Central memory CD4-positive, alpha-beta T cell (primary cell): Measurements from ENCODE around the gene VWC2.

Experiments used
- DNase-seq: peaks from one replicate; pipeline ENCODE4 v3.0.0; 2022

VWC2 gene

DNA sequence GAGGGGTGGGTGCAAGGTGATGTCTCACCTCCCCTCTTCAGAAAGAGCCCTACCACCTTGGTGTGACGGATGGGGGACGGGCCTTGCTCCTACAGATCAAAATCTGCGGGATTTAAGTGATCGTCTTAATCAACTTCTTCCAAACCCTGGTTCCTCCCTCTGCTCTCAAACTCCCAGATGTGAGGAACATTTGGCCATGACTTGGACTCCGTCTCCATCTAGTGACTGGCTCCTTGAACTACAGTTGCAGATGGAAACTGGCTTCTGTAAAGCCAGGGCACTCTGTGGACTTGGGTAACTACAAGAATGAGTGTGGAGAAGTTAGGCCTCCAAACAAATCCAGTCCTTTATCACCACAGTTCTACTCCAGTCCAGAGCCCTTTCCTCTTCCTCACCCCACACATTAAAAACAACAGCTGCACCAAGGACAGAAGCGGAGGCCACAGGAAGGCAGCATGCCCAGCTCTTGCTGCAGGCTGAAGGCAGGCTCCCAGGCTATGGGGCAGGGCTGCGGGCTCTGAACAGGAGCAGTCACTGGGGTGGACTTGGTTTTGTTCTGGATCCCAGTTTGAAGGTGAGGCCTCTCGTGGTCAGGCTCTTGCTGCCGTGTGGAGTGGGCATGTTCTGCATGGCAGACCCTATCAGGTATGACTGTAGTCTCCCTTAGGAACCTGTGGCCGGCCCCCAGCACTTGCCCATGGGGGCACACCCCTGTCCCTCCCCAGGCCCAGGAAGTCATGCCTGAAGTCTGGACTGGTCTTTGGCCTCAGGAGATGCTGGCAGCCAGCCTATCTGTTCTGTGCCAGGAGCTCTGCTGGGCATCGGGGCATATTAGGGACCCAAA lies 79.4 kb downstream of the VWC2 start:
- DNase-seq: no peak

DNA sequence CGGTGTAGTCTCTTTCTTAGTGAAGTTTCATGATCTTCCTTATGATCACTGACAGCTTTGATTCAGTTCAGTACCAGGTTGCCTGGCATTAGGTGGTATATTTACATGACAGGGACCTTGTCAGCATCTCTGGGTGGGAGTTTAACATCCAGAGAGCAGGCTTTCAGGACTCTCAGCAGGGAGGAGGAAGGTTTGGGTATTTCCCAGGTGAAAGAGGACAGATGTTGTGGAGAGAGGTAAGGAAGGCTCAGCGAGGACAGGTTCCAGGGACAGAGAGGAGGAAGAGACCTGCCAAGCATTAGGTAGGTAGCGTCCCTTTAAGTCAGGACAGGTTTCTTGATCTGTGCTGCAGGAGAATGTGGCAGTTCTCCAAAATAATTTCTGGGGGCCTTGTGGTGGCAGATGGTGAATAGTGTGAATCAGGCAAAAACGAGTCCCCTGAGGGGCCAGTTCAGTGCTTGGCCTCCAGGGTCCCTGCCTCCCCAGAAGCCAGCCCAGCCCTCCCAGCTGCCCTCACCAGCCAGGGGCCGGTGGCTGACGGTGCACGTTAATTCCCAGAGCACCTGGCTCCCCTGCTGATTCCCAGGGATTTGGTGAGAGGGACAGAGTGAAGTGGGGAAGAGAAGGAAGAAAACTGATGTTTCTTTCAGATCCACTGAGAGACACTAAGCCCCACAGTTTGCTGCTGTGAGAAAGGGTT lies 82.0 kb downstream of the VWC2 start:
- DNase-seq: no peak

DNA sequence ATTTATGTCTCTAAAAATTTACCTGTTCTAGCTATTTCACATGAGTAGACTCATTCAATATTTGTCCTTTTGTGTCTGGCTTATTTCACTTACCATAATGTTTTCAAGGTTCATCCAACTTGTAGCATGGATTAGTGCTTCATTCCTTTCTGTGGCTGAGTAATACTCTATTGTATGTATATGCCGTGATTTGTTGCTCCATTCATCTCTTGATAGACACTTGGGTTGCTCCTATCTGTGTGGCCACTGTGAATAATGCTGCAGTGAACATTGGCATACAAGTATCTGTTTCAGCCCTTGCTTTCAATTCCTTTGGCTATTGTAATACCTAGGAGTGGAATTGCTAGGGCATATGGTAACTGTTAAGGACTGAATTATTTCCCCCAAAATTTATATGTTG lies 86.9 kb downstream of the VWC2 start:
- DNase-seq: no peak

DNA sequence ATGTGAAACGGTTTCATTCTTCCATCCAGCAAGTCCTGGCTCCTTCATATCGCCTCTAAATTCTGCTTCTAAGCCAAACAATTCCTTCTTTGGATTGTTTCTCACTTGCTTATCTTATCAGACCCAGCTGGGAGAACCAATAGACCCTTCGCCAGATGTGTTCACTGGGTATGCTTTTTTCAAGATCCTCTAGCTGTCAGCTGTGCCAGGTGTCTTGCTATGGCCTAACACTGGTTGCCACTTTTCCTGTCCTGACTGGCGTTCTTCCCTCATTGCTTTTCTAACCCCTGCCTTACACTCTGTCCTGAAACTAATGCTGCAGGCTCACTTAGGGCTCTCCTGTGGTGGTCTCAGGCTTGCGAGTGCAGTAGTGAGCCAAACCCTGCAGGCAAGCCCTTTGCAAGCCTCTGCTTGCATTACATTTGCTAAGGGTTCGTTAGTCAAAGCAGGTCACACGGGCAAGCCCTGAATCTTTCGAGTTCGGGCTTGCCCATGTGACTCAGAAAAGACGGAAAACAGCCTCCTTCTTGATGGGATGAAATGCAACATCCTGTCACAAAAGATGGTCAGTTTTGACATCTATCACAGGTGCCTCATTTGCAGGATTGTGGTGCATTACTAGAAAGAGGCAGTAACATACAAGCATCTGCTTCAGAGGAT lies 92.8 kb downstream of the VWC2 start:
- DNase-seq: no peak

DNA sequence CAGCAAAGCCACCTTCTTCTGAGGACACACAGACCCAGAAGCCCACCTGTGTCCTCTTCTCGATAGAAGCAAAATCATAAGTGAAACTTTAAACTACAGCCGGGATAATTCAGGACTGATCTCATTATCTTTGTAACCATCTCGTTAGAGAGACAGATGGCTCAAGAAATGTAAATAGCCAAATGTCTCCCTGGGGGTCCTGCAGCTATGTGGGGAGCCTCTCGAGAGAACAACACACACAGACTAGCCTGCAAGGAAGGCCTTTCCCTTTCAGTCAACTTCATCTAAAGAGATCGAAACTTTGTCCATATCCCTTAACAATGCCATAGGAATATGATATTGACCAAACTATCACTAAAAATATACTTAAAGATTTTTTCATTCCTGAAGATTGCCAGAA lies 93.5 kb downstream of the VWC2 start:
- DNase-seq: no peak

DNA sequence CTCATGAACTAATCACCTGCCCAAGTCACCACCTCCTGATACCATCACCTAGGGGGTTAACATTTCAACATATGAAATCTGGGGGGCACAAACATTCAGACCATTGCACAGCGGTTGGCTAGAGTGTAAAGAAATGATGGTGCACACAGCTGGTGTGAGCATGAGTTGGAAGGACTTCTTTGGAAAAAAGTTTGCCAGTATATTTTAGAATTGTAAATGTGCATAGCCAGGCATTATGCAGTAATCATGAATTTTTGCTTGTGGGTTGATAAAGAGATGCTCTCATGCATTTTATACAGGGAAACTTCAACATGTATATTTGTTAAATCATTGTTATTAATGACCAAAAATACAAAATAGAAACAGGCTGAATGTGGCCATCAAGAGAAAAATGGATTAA lies 100.0 kb downstream of the VWC2 start:
- no peak for DNase-seq

DNA sequence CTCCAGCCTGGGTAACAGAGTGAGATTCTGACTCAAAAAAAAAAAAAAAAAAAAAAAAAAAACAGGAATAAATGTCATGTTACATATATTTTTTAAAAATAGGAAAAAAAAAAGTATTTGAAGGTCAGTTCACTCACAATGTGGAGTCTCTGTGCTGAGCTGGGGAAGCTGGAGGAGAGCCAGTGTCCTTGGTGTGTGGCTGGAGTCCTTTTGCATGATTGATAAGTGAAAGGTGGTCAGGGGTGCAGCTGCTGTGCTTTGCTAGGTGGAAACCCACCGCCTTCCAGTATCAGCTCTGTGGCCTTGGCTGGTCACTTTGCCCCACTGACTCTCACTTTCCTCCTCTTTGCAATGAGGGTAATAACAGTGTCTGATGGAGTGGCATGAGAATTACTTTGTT lies 101.9 kb downstream of the VWC2 start:
- no peak for DNase-seq

DNA sequence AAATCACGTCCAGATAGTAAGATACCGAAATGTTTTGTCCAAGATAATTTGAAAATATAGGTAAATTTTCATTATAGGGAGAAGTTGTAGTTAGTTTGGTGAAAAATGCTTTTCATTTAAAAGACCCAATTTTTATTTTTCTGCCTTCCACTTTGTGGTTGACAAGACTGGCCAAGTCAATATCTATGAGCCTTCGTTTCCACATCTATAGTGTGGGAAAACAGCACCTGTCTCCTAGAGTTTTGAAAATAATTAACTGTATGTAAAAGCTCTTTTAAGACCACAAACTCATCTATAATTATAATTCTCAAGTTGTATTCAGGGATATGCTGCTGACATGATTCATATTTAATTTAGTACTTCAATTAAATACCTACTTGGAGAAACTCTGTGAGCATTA lies 102.8 kb downstream of the VWC2 start:
- DNase-seq: no peak

DNA sequence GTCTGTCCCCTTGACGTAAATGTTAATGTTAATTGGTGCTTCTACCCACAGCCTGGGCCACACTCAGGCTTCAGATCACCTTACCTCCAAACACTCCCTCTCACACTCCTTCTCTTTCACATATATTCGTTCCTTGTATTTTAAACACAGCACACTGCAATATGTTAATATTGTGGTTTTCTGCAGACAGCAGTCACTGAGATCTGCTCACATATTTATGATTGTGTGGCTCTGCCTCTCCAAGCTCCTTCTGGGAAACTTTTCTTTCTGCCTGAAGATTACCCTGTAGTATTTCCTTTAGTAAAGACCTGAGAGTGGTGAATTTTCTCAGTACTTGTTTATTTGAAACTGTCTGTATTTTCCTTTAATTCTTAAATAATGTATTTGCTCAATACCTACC lies 104.7 kb downstream of the VWC2 start:
- no peak for DNase-seq

DNA sequence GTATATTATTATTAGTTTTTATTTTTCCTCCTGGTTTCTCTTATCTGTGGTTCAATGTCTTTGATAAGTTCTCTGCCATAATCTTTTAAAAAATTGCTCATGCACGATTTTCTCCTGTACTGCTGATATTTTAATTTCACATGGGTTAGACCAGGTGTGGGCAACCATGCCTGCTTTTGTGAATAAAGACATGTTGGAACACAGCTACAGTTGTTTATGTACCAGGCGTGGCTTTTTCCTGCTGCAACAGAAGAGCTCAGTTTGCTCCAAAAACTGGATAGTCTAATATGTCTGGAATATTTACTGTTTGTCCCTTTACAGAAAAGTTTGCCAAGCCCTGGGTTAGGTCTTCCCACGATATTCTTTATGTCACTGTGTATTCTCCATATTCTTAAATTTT lies 105.2 kb downstream of the VWC2 start:
- DNase-seq: no peak

DNA sequence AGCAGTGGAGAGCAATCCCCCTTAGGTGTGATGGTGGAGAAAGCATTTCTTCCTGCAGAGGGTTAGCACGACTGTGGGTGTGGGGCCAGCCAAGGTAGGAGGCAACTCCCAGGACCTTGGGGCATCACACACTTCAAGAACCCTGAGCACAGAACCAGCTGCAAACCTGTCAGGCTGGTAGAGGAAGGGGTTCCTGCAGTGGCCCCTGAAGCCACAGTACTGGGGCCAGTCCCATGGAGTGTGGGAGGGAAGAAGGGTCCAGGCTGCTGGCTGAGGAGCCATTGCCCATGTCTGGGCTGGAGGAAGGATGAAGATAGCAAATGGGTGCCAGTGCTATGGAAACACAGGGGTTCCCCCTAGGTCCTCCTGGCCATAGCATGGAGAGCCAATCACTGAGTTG lies 110.5 kb downstream of the VWC2 start:
- no peak for DNase-seq

DNA sequence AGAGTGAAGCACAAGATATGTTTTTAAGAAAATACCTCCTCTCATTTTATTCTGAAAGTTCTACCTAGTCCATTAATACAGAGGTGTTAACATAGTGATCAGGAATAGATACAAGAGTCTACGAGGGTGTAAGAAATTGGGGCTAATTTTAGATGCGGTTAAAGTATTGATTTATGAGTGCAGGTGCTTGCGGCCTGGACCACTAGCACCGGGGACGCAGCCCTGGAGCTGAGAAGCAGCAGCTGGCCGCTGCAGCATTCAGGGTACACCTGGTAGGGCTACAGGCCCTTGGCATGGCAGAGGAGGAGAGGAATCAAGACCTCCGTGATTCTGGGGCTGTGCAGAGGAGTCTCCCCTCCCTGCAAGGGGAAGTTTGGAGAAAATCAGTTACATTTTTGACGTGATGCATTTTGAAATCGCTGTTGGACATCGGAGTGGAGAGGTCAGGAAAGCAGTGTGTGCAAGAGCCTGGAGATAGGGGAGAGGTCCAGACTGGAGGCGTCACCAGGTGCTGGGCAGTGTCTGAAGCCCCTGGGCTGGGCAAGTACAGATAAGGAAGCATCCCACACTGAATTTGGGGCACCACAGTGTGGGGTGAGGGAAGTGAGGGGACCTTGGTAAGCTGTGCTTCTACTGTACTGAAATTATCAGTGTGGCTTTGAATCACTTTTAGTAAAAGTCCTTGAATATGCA lies 112.3 kb downstream of the VWC2 start:
- no peak for DNase-seq

DNA sequence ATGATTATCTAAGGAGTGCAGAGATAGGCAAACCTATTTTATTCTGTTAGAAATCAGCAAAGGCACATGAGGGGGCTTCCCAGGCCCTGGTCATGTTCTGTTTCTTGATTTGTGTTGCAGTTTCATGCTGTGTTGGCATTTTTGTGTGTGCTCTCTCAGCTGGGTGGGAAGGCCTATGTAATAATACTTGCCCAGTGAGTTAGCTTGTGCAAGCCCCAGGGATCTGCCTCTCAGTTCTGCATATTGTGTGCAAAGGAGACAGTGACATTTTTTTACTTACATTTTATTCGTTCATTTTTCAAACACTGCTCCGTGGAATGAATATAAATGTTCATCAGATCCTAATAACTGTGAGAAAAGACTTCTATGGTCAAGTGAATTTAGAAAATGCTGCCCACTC lies 119.0 kb downstream of the VWC2 start:
- no peak for DNase-seq

DNA sequence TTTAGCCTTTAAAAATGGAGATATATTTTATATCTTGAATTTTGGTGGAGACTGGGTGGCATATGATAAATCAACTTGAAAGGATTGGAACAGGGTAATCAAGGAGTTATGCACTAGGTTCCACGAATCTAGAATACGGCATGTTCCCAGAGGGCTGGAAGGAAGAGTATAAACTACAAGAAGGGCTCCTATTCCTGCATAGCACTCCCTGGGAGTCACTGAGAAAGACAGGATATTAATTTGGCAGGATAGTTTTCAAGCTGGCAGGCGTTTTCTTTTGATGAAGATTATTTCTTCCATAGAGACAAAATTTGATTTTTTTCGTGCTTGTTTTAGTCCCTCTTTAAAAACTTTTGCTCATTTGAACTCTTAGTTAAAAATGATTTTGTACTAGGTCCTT lies 119.7 kb downstream of the VWC2 start:
- DNase-seq: no peak

DNA sequence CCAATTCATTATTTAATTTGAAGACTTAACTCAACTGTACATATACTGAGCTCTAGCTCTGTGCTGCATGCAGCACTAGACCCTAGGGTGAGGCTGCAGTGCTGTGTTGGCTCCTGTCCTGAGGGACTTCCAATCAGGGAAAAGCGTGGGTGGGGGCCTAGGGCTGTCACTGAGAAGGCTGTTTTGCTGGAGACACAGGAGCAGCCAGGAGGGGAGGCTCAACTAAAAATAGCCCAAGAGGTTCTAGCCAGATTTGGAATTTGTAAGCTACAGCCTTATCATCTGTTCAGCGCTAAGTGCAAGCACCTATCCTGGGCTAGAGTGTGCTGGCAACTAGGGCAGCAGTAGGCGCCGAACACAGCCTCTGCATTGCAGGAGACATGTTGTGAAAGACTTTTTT lies 121.1 kb downstream of the VWC2 start:
- DNase-seq: no peak

DNA sequence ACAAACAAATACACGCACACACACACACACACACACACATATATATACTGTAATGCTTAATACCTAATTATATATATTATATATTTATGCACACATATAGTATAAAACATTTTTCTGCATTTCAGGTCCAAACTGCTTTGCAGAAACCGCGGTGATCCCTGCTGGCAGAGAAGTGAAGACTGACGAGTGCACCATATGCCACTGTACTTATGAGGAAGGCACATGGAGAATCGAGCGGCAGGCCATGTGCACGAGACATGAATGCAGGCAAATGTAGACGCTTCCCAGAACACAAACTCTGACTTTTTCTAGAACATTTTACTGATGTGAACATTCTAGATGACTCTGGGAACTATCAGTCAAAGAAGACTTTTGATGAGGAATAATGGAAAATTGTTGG lies 138.5 kb downstream of the VWC2 start:
- no peak for DNase-seq

DNA sequence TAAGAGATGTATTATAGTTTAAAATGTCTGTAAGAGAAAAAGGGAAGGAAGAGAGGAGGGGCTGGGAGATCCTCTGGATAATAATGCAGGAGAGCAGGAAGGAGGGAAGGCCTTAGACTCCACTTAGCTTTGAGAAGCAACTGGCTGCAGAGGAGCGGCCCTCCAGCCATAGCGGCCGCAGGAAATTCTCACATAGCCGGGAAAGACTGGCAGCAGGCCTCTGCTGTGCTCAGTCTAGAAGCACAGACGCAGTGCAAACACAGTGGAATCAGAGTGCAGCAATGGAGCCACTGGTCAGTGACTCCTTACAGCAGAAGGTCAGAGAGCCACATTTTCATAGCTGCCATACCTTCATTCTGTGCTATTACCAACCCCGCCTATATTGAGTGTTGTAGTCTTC lies 153.3 kb downstream of the VWC2 start:
- no peak for DNase-seq

DNA sequence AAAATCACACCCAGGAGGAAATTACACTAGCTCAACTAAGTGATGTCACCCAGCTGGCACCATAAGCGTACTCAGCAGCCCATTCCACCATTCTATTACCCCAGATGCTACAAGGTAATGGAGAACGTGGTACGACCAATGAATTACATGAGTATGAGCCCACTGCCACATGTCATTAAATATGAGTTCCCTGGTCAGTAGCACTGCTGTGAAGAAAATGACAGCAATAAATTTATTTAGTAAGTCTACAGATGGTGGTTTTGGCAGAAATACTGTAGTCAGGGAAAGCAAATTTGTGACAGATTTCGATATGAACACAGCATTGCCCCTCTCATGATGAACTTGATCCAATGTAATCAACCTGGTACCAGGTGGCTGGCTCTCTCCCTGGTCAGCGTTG lies 154.2 kb downstream of the VWC2 start:
- DNase-seq: no peak

DNA sequence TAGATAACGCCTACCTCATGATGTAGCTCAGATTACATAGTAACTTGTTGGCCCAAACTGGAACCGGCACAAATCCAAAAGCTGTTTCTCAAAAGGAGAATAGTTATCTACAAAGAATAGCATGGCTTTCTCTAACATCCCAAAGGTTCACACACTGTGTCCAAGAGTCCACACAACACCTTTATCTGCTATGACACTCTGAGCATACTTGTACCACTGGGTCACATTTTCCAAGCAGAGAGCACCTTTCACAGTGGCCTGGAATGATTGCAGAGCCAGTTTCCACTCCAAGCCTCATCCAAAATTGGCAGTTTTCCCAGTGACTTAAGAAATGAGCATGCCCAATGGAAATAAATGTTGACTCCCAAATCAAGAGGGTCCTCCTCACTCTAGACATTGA lies 155.3 kb downstream of the VWC2 start:
- no peak for DNase-seq

DNA sequence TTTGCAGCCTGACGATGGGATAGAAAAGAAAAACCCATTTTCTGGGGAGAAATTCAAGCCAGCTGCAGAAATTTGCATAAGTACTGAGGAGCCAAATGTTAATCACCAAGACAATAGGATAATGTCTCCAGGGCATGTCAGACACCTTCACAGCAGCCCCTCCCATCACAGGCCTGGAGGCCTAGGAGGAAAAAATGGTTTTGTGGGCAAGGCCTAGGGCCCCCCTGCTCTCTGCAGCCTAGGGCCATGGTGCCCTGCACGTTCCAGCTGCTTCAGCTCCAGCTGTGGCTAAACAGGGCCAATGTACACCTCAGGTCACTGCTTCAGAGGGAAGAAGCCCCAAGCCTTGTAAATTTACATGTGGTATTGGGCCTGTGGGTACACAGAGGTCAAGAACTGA lies 158.2 kb downstream of the VWC2 start:
- no peak for DNase-seq

DNA sequence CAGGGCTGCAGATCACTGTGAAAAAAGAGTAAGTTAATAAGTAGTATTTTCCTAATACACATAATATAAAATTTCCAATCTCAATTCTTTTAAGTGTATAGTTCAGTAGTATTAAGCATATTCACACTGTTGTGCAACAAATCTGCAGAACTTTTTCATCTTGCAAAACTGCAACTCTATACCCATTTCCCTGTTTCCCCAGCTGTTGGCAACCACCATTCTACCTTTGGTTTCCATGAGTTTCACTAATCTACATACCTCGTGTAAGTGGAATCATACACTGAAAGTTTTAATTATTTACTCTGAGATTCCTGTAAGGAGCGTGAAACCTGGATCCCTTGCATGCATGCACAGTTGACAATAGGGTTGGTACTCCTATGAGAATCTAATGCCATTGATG lies 164.2 kb downstream of the VWC2 start:
- no peak for DNase-seq
